NCI-H345 treated with DMSO at 0.1 percent for 48 hours (cell line): ENCODE data around the gene PARD6A.

Experiments
- DNase-seq: peaks from one replicate; lab custom pipeline; 2025; ENCODE audit not compliant: unreplicated experiment; lab: John Stamatoyannopoulos, UW

PARD6A gene

GRCh38 chr16:67666032-67666551 is 5.3 kb downstream of the PARD6A start:
- no peak for DNase-seq

GRCh38 chr16:67666559-67667452 is 6.0 kb downstream of the PARD6A start, which contains the start of the genes C16orf86 and ENKD1:
C16orf86 (plus strand) TSS chr16:67666814; CDS start chr16:67666971, 157 bp downstream.
ENKD1 (minus strand) TSS chr16:67666750; CDS start chr16:67666442, 308 bp downstream.
- DNase-seq, result peak; percentile 21

- no peak for DNase-seq
Measured at GRCh38 chr16:67667453-67667816, 6.7 kb downstream of the PARD6A start.

- DNase-seq, result peak; percentile 39
Measured at GRCh38 chr16:67667817-67668494, 7.2 kb downstream of the PARD6A start.

- no peak for DNase-seq
Measured at GRCh38 chr16:67668495-67669157, 7.9 kb downstream of the PARD6A start.

- DNase-seq, result no peak
Measured at GRCh38 chr16:67669499-67670101, 8.8 kb downstream of the PARD6A start.

GRCh38 chr16:67672306-67672705 is 11.5 kb downstream of the PARD6A start:
- DNase-seq, result no peak

GRCh38 chr16:67672739-67673662 is 12.2 kb downstream of the PARD6A start:
- DNase-seq, result no peak

- no peak for DNase-seq
Measured at GRCh38 chr16:67673712-67674580, 13.2 kb downstream of the PARD6A start.

GRCh38 chr16:67674851-67675578 is 14.3 kb downstream of the PARD6A start:
- no peak for DNase-seq

- DNase-seq, result no peak
Measured at GRCh38 chr16:67675579-67675935, 14.8 kb downstream of the PARD6A start.

GRCh38 chr16:67675999-67676398 is 15.2 kb downstream of the PARD6A start:
- DNase-seq, result no peak

GRCh38 chr16:67676516-67676915 is 15.8 kb downstream of the PARD6A start:
- no peak for DNase-seq

GRCh38 chr16:67676939-67677338 is 16.2 kb downstream of the PARD6A start:
- no peak for DNase-seq

GRCh38 chr16:67677712-67678111 is 17.0 kb downstream of the PARD6A start:
- no peak for DNase-seq

GRCh38 chr16:67678354-67679023 is 17.7 kb downstream of the PARD6A start:
- DNase-seq, result no peak

GRCh38 chr16:67679935-67680897 is 19.5 kb downstream of the PARD6A start:
- DNase-seq, result no peak
